WTC11 (cell line): ENCODE data around the gene NIN. TPM values are rescaled to one million over a fixed set of nuclear protein-coding genes. Genes with fewer than 3 reads are reported as not detected.

Experiments
- ATAC-seq: fragments of 200-7000 bp; cut with Tn5 transposase; 2 replicates; pipeline ENCODE4 v1.10.0; 2021; ENCODE audit warnings: mild to moderate bottlenecking, moderate library complexity
- CTCF ChIA-PET: fragments of 300-600 bp; sonication (Branson Sonifier 250); formaldehyde crosslinking; loops from one replicate; lab custom pipeline; 2021; ENCODE audit warnings: antibody characterized with exemption; lab: Charles Lee
- POLR2A ChIA-PET: fragments of 350-600 bp; sonication (Branson Sonifier 250); formaldehyde crosslinking; loops from one replicate; lab custom pipeline; 2021; ENCODE audit warnings: antibody characterized with exemption; lab: Charles Lee
- DNase-seq: peaks from one replicate; pipeline ENCODE4 v3.0.0; 2021; ENCODE audit warnings: low spot score
- H3K27ac Mint-ChIP-seq: 2 replicates; pipeline ENCODE4 v1.8.0; 2021; ENCODE audit warnings: mixed read lengths
- H3K27me3 Mint-ChIP-seq: 2 replicates; pipeline ENCODE4 v1.8.0; 2021; ENCODE audit warnings: low read depth, mild to moderate bottlenecking, moderate library complexity, mixed read lengths
- H3K36me3 Mint-ChIP-seq: 2 replicates; pipeline ENCODE4 v1.8.0; 2021; ENCODE audit warnings: mixed read lengths
- H3K4me1 Mint-ChIP-seq: 2 replicates; pipeline ENCODE4 v1.8.0; 2022; ENCODE audit warnings: mixed read lengths
- H3K4me3 Mint-ChIP-seq: 2 replicates; pipeline ENCODE4 v1.8.0; 2021; ENCODE audit warnings: mild to moderate bottlenecking, moderate library complexity, mixed read lengths
- H3K9me3 Mint-ChIP-seq: 2 replicates; pipeline ENCODE4 v1.8.0; 2021; ENCODE audit warnings: mixed read lengths
- AFF4 ChIP-seq: sonication (generic); formaldehyde crosslinking; IDR thresholded peaks from 2 replicates; pipeline ENCODE4 v1.8.1; 2023; ENCODE audit warnings: mild to moderate bottlenecking, missing genetic modification reagents, borderline replicate concordance
- ATF1 ChIP-seq: sonication (generic); formaldehyde crosslinking; IDR thresholded peaks from 2 replicates; pipeline ENCODE4 v1.8.1; 2023; ENCODE audit warnings: mild to moderate bottlenecking, moderate library complexity, missing genetic modification reagents
- CDX4 ChIP-seq: fragments of 250-450 bp; sonication (Bioruptor Pico); IDR thresholded peaks from 2 replicates; pipeline ENCODE4 v1.9.0; 2021; ENCODE audit warnings: moderate library complexity, mild to moderate bottlenecking, inconsistent platforms, borderline replicate concordance
- E2F1 ChIP-seq: sonication (generic); formaldehyde crosslinking; IDR thresholded peaks from 2 replicates; pipeline ENCODE4 v1.8.0; 2022; ENCODE audit warnings: mild to moderate bottlenecking, missing genetic modification reagents
- ETV6 ChIP-seq: sonication (generic); formaldehyde crosslinking; IDR thresholded peaks from 2 replicates; pipeline ENCODE4 v1.8.1; 2022; ENCODE audit warnings: mild to moderate bottlenecking, missing genetic modification reagents
- IRF1 ChIP-seq: sonication (generic); formaldehyde crosslinking; IDR thresholded peaks from 2 replicates; pipeline ENCODE4 v1.8.0; 2023; ENCODE audit warnings: missing genetic modification reagents
- JUN ChIP-seq: sonication (generic); formaldehyde crosslinking; IDR thresholded peaks from 2 replicates; pipeline ENCODE4 v1.8.0; 2023; ENCODE audit warnings: mild to moderate bottlenecking, missing genetic modification reagents
- MAX ChIP-seq: sonication (generic); formaldehyde crosslinking; IDR thresholded peaks from 2 replicates; pipeline ENCODE4 v1.8.0; 2022; ENCODE audit warnings: mild to moderate bottlenecking, missing genetic modification reagents
- MYBL2 ChIP-seq: sonication (generic); formaldehyde crosslinking; IDR thresholded peaks from 2 replicates; pipeline ENCODE4 v1.8.1; 2023; ENCODE audit warnings: mild to moderate bottlenecking, moderate library complexity, missing genetic modification reagents
- NFYB ChIP-seq: sonication (generic); formaldehyde crosslinking; conservative IDR thresholded peaks from 2 replicates; pipeline ENCODE4 v1.8.0; 2022; ENCODE audit warnings: low read depth, missing genetic modification reagents
- NR1H2 ChIP-seq: sonication (generic); formaldehyde crosslinking; IDR thresholded peaks from 2 replicates; pipeline ENCODE4 v1.9.0; 2021; ENCODE audit warnings: mild to moderate bottlenecking, moderate library complexity, missing genetic modification reagents
- NR2C2 ChIP-seq: sonication (generic); formaldehyde crosslinking; IDR thresholded peaks from 2 replicates; pipeline ENCODE4 v1.8.0; 2022; ENCODE audit warnings: mild to moderate bottlenecking, missing genetic modification reagents
- PREB ChIP-seq: sonication (generic); formaldehyde crosslinking; IDR thresholded peaks from 2 replicates; pipeline ENCODE4 v1.8.1; 2022; ENCODE audit warnings: mild to moderate bottlenecking, missing genetic modification reagents, moderate library complexity, borderline replicate concordance
- SMAD3 ChIP-seq: sonication (generic); formaldehyde crosslinking; IDR thresholded peaks from 2 replicates; pipeline ENCODE4 v1.8.0; 2022; ENCODE audit warnings: missing genetic modification reagents, mild to moderate bottlenecking, borderline replicate concordance
- SMAD4 ChIP-seq: sonication (generic); formaldehyde crosslinking; IDR thresholded peaks from 2 replicates; pipeline ENCODE4 v1.8.0; 2022; ENCODE audit warnings: mild to moderate bottlenecking, missing genetic modification reagents
- TEAD4 ChIP-seq: sonication (generic); formaldehyde crosslinking; IDR thresholded peaks from 2 replicates; pipeline ENCODE4 v1.8.0; 2022; ENCODE audit warnings: mild to moderate bottlenecking, missing genetic modification reagents
- ZNF121 ChIP-seq: sonication (generic); formaldehyde crosslinking; IDR thresholded peaks from 2 replicates; pipeline ENCODE4 v1.8.0; 2023; ENCODE audit warnings: missing genetic modification reagents
- ZNF219 ChIP-seq: sonication (generic); formaldehyde crosslinking; IDR thresholded peaks from 2 replicates; pipeline ENCODE4 v1.8.0; 2023; ENCODE audit warnings: missing genetic modification reagents, mild to moderate bottlenecking, borderline replicate concordance
- ZNF281 ChIP-seq: sonication (generic); formaldehyde crosslinking; IDR thresholded peaks from 2 replicates; pipeline ENCODE4 v1.8.0; 2023; ENCODE audit warnings: mild to moderate bottlenecking, missing genetic modification reagents
- ZNF416 ChIP-seq: fragments of 250-450 bp; sonication (Bioruptor Pico); IDR thresholded peaks from 2 replicates; pipeline ENCODE4 v1.9.0; 2021; ENCODE audit warnings: mild to moderate bottlenecking, inconsistent platforms
- total RNA-seq: library from RNA; stranded (reverse); gene quantifications from 3 replicates; pipeline ENCODE4 v1.2.3, GENCODE V29; 2021

Gene NIN
- total RNA-seq, 1 experiment from 2014 or later: 23.8 TPM

GRCh38 chr14:50855558-50855957, 24.6 kb upstream of the NIN start:
- no peaks in the 10 kb centered on the region for H3K36me3 Mint-ChIP-seq
- no peak for TF ChIP-seq MYBL2 (CRISPR knock-in tag)
- no peak for TF ChIP-seq ETV6 (CRISPR knock-in tag)
- TF ChIP-seq CDX4 (CRISPR knock-in tag): no peak
- TF ChIP-seq ZNF121 (CRISPR knock-in tag): no peak
- TF ChIP-seq NR1H2 (CRISPR knock-in tag): no peak
- no peak for TF ChIP-seq JUN
- TF ChIP-seq IRF1: no peak
- TF ChIP-seq AFF4 (CRISPR knock-in tag): no peak
- no peak for TF ChIP-seq SMAD3
- TF ChIP-seq TEAD4 (CRISPR knock-in tag): no peak
- TF ChIP-seq MAX (CRISPR knock-in tag): no peak
- no peak for TF ChIP-seq NR2C2 (CRISPR knock-in tag)
- TF ChIP-seq PREB (CRISPR knock-in tag): no peak
- ATAC-seq (no peak), DNase-seq (no peak)
- H3K4me1 Mint-ChIP-seq: peaks cover 23% of the 10 kb centered on the region
- CTCF ChIA-PET: no interaction called here
- H3K27me3 Mint-ChIP-seq: no peaks in the 10 kb centered on the region; the same call in none of the 2 replicates
- H3K9me3 Mint-ChIP-seq: no peaks in the 10 kb centered on the region
- no peak overlapping the region for H3K4me3 Mint-ChIP-seq
- no peak overlapping the region for H3K27ac Mint-ChIP-seq
- POLR2A ChIA-PET: no interaction called here

GRCh38 chr14:50854521-50854920, 23.6 kb upstream of the NIN start:
- no peak overlapping the region for H3K4me3 Mint-ChIP-seq
- ChIA-PET POLR2A (no interaction called here), CTCF (interaction anchor here (1.0 kb wide), 1 partner anchor 25 kb away, joined by 4 read pairs; no protein-coding TSS in a partner anchor)
- H3K4me1 Mint-ChIP-seq: peaks cover 14% of the 10 kb centered on the region
- H3K27ac Mint-ChIP-seq: peak overlapping the region; percentile 53; the same call in 1 of the 2 replicates
- TF ChIP-seq ZNF281: no peak
- no peak for TF ChIP-seq AFF4 (CRISPR knock-in tag)
- no peak for TF ChIP-seq ATF1 (CRISPR knock-in tag)
- no peak for TF ChIP-seq ZNF121 (CRISPR knock-in tag)
- TF ChIP-seq E2F1 (CRISPR knock-in tag): no peak
- no peak for TF ChIP-seq SMAD4 (CRISPR knock-in tag)
- TF ChIP-seq NFYB (CRISPR knock-in tag): no peak
- no peak for TF ChIP-seq ZNF219
- no peak for TF ChIP-seq ZNF416 (CRISPR knock-in tag)
- H3K36me3 Mint-ChIP-seq: no peaks in the 10 kb centered on the region
- H3K9me3 Mint-ChIP-seq: no peaks in the 10 kb centered on the region
- DNase-seq (no peak), ATAC-seq (no peak)
- no peaks in the 10 kb centered on the region; the same call in none of the 2 replicates for H3K27me3 Mint-ChIP-seq
